Panc1 (cell line): Measurements from ENCODE around the gene SH3BGR. TPM values are rescaled to one million over a fixed set of nuclear protein-coding genes. Genes with fewer than 3 reads are reported as not detected.

ENCODE experiments used
- ATAC-seq: fragments of 200-7000 bp; cut with Tn5 transposase; 2 replicates; pipeline ENCODE4 v1.9.1; 2020; ENCODE audit warnings: mild to moderate bottlenecking, moderate library complexity
- BruUV-seq: library from RNA; stranded (reverse); fragments of 400-500 nt; replicated peaks from 2 replicates; lab custom pipeline; 2021; lab: Mats Ljungman, UMichigan
- CTCF ChIA-PET: fragments of 300-600 bp; sonication (Branson Sonifier 250); formaldehyde crosslinking; loops from one replicate; lab custom pipeline; 2022; ENCODE audit warnings: antibody characterized with exemption; lab: Charles Lee
- POLR2A ChIA-PET: fragments of 300-600 bp; sonication (Branson Sonifier 250); formaldehyde crosslinking; loops from one replicate; lab custom pipeline; 2022; ENCODE audit warnings: antibody characterized with exemption; lab: Charles Lee
- DNase-seq: peaks from one replicate; pipeline ENCODE4 v3.0.0-alpha.2; 2010; ENCODE audit warnings: low read depth, low spot score
- H3K27ac ChIP-seq: 2 replicates; pipeline ENCODE4 v1.5.1; 2011; ENCODE audit warnings: mild to moderate bottlenecking, low read length, inconsistent platforms
- H3K27me3 ChIP-seq: fragments of 200-500 bp; sonication (Bioruptor generic); 2 replicates; pipeline ENCODE4 v1.6.0; 2014; ENCODE audit warnings: low read length, inconsistent platforms; ENCODE audit not compliant: control insufficient read depth, insufficient read depth
- H3K36me3 ChIP-seq: fragments of 200-500 bp; sonication (Bioruptor generic); 2 replicates; pipeline ENCODE4 v1.5.1; 2014; ENCODE audit warnings: inconsistent platforms, mild to moderate bottlenecking, low read length, moderate library complexity; ENCODE audit not compliant: control insufficient read depth, insufficient read depth
- H3K4me1 ChIP-seq: 2 replicates; pipeline ENCODE4 v1.5.1; 2011; ENCODE audit warnings: inconsistent platforms, mild to moderate bottlenecking, low read length, moderate library complexity; ENCODE audit not compliant: control insufficient read depth, insufficient read depth
- H3K4me3 ChIP-seq, 2 experiments: 2 replicates each; pipeline ENCODE4 v1.5.1; 2011 to 2012; ENCODE audit warnings: low read depth in 2 of 2, low read length in 2 of 2, mild to moderate bottlenecking in 2 of 2, inconsistent platforms in 1 of 2, moderate library complexity in 1 of 2
- H3K9me3 ChIP-seq: fragments of 200-500 bp; sonication (Bioruptor generic); 2 replicates; pipeline ENCODE4 v1.5.1; 2014; ENCODE audit warnings: low read depth, mild to moderate bottlenecking, inconsistent platforms, low read length, moderate library complexity; ENCODE audit not compliant: control insufficient read depth, insufficient read depth
- POLR2AphosphoS5 ChIP-seq: IDR thresholded peaks from 2 replicates; pipeline ENCODE4 v1.6.1; 2012; ENCODE audit warnings: mild to moderate bottlenecking, low read depth, low read length, moderate library complexity
- SIN3A ChIP-seq: IDR thresholded peaks from 2 replicates; pipeline ENCODE4 v1.6.1; 2012; ENCODE audit warnings: low read depth, mild to moderate bottlenecking, low read length, moderate library complexity, borderline replicate concordance; ENCODE audit not compliant: insufficient read depth
- TCF7L2 ChIP-seq: IDR thresholded peaks from 2 replicates; pipeline ENCODE4 v1.6.1; 2011; ENCODE audit warnings: mild to moderate bottlenecking, low read depth, low read length, inconsistent platforms
- in situ Hi-C: cut with HindIII; loops from 2 replicates; pipeline ENCODE4 v1.10.0; 2016; ENCODE audit warnings: low sequenced_read_pairs, low pct_unique_long_range_greater_than_20kb
- intact Hi-C: fragments of 100-400 bp; cut with micrococcal nuclease; formaldehyde crosslinking; loops from one replicate; pipeline ENCODE4 v1.10.0; 2022; ENCODE audit not compliant: unreplicated experiment
- total RNA-seq: library from RNA; stranded (reverse); gene quantifications from one replicate; pipeline ENCODE4 v1.2.1, GENCODE V29; 2021; ENCODE audit not compliant: unreplicated experiment
- TF ChIP-seq, protein P1 (sequence below): fragments of 450-650 bp; IDR thresholded peaks from 2 replicates; pipeline ENCODE4 v1.5.1; 2017; ENCODE audit warnings: mild to moderate bottlenecking
- TF ChIP-seq, protein P2 (sequence below), 2 experiments: IDR thresholded peaks; 2 replicates each; pipeline ENCODE4 v1.6.1; 2011 to 2012; ENCODE audit warnings: low read depth in 2 of 2, control low read depth in 1 of 2, low read length in 1 of 2, mild to moderate bottlenecking in 1 of 2, moderate library complexity in 1 of 2; ENCODE audit not compliant: insufficient read depth in 1 of 2

The SH3BGR gene
- total RNA-seq, 1 experiment from 2014 or later, result 1.7 TPM

DNA sequence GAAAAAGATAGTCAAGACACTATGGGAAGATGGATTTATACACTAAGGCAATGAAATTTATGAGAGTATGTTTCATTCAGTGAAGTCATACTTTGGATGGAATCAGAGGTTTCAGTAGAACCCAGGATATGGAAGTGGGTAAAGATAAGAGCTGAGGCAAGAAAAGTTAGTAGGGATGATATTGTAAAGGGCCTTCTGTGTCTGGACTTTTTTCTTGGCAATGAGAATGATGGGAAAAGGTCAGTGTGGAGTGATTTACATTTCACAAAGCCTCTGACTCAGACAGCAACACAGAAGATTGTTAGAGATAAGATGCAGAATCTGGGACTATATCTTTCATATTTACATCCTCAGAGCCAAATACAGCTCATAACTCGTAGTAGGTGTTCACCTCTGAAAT is 32.1 kb downstream of the SH3BGR start:
- in situ Hi-C loops, result no loop called here
- no TSS peak for BruUV-seq
- Histone ChIP-seq H3K4me3 (no peak overlapping the region), H3K9me3 (no peaks in the 10 kb centered on the region), H3K27me3 (no peaks in the 10 kb centered on the region), H3K36me3 (no peaks in the 10 kb centered on the region), H3K27ac (no peak overlapping the region), H3K4me1 (no peaks in the 10 kb centered on the region)
- TF ChIP-seq POLR2AphosphoS5 (no peak), TCF7L2 (no peak), SIN3A (no peak)
- TF ChIP-seq, protein P1, sequence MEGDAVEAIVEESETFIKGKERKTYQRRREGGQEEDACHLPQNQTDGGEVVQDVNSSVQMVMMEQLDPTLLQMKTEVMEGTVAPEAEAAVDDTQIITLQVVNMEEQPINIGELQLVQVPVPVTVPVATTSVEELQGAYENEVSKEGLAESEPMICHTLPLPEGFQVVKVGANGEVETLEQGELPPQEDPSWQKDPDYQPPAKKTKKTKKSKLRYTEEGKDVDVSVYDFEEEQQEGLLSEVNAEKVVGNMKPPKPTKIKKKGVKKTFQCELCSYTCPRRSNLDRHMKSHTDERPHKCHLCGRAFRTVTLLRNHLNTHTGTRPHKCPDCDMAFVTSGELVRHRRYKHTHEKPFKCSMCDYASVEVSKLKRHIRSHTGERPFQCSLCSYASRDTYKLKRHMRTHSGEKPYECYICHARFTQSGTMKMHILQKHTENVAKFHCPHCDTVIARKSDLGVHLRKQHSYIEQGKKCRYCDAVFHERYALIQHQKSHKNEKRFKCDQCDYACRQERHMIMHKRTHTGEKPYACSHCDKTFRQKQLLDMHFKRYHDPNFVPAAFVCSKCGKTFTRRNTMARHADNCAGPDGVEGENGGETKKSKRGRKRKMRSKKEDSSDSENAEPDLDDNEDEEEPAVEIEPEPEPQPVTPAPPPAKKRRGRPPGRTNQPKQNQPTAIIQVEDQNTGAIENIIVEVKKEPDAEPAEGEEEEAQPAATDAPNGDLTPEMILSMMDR, result no peak
- TF ChIP-seq, protein P2, sequence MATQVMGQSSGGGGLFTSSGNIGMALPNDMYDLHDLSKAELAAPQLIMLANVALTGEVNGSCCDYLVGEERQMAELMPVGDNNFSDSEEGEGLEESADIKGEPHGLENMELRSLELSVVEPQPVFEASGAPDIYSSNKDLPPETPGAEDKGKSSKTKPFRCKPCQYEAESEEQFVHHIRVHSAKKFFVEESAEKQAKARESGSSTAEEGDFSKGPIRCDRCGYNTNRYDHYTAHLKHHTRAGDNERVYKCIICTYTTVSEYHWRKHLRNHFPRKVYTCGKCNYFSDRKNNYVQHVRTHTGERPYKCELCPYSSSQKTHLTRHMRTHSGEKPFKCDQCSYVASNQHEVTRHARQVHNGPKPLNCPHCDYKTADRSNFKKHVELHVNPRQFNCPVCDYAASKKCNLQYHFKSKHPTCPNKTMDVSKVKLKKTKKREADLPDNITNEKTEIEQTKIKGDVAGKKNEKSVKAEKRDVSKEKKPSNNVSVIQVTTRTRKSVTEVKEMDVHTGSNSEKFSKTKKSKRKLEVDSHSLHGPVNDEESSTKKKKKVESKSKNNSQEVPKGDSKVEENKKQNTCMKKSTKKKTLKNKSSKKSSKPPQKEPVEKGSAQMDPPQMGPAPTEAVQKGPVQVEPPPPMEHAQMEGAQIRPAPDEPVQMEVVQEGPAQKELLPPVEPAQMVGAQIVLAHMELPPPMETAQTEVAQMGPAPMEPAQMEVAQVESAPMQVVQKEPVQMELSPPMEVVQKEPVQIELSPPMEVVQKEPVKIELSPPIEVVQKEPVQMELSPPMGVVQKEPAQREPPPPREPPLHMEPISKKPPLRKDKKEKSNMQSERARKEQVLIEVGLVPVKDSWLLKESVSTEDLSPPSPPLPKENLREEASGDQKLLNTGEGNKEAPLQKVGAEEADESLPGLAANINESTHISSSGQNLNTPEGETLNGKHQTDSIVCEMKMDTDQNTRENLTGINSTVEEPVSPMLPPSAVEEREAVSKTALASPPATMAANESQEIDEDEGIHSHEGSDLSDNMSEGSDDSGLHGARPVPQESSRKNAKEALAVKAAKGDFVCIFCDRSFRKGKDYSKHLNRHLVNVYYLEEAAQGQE (IDR thresholded peaks at IDR 0.05; ENCODE audit: insufficient read depth in 1 of 2, low read depth in 2 of 2, low read length in 1 of 2), result no peak
- DNase-seq, result no peak
- ChIA-PET CTCF (no interaction called here), POLR2A (no interaction called here)
- no peak for ATAC-seq
- intact Hi-C loops, result no loop called here

- Histone ChIP-seq H3K4me3 (no peak overlapping the region), H3K36me3 (no peaks in the 10 kb centered on the region), H3K4me1 (no peaks in the 10 kb centered on the region), H3K27ac (no peak overlapping the region), H3K9me3 (no peaks in the 10 kb centered on the region), H3K27me3 (no peaks in the 10 kb centered on the region)
- CTCF ChIA-PET, result no interaction called here
- POLR2A ChIA-PET, result no interaction called here
- TF ChIP-seq, protein P2 (IDR thresholded peaks at IDR 0.05; ENCODE audit: insufficient read depth in 1 of 2, low read depth in 2 of 2, low read length in 1 of 2), result no peak
- TF ChIP-seq TCF7L2 (no peak), SIN3A (no peak), POLR2AphosphoS5 (no peak)
- intact Hi-C loops (no loop called here), in situ Hi-C loops (no loop called here)
- DNase-seq (no peak), ATAC-seq (no peak)
- BruUV-seq, result no TSS peak
These were observed 33.0 kb downstream of the SH3BGR start for GRCh38 chr21:39484711-39485276.
